H9 (cell line): ENCODE data around the gene PEMT. TPM values are rescaled to one million over a fixed set of nuclear protein-coding genes. Genes with fewer than 3 reads are reported as not detected.

Source experiments
- DNase-seq: peaks from one replicate; pipeline ENCODE4 v3.0.0-alpha.2; 2017
- H2AFZ ChIP-seq: one replicate; pipeline ENCODE4 v1.6.1; 2013; ENCODE audit warnings: mild to moderate bottlenecking, low read length, control low read depth, moderate library complexity
- H2AK5ac ChIP-seq: 2 replicates; pipeline ENCODE4 v1.6.1; 2013; ENCODE audit warnings: low read length, control low read depth, mixed read lengths; ENCODE audit not compliant: insufficient read length
- H2BK120ac ChIP-seq: one replicate; pipeline ENCODE4 v1.6.1; 2013; ENCODE audit warnings: low read depth, mild to moderate bottlenecking, low read length, control low read depth, inconsistent platforms; ENCODE audit not compliant: poor library complexity, severe bottlenecking
- H2BK12ac ChIP-seq: 2 replicates; pipeline ENCODE4 v1.6.1; 2013; ENCODE audit warnings: low read length, control low read depth, mixed read lengths, low read depth; ENCODE audit not compliant: insufficient read length
- H2BK15ac ChIP-seq: 2 replicates; pipeline ENCODE4 v1.6.1; 2013; ENCODE audit warnings: low read depth, low read length, control low read depth
- H2BK20ac ChIP-seq: one replicate; pipeline ENCODE4 v1.6.1; 2013; ENCODE audit warnings: low read depth, mild to moderate bottlenecking, low read length, control low read depth, inconsistent platforms; ENCODE audit not compliant: poor library complexity, severe bottlenecking
- H2BK5ac ChIP-seq: 2 replicates; pipeline ENCODE4 v1.6.1; 2013; ENCODE audit warnings: low read length, control low read depth, mixed read lengths; ENCODE audit not compliant: insufficient read length
- H3K14ac ChIP-seq: 2 replicates; pipeline ENCODE4 v1.6.1; 2013; ENCODE audit warnings: low read length, control low read depth; ENCODE audit not compliant: insufficient read depth
- H3K18ac ChIP-seq: 2 replicates; pipeline ENCODE4 v1.6.1; 2013; ENCODE audit warnings: low read depth, mild to moderate bottlenecking, mixed read lengths, low read length, control low read depth; ENCODE audit not compliant: insufficient read length
- H3K23ac ChIP-seq: 2 replicates; pipeline ENCODE4 v1.6.1; 2013; ENCODE audit warnings: low read length, control low read depth, mixed read lengths, low read depth; ENCODE audit not compliant: insufficient read length
- H3K23me2 ChIP-seq: 2 replicates; pipeline ENCODE4 v1.6.1; 2013; ENCODE audit warnings: low read depth, mild to moderate bottlenecking, mixed read lengths, low read length, control low read depth; ENCODE audit not compliant: insufficient read length, poor library complexity, severe bottlenecking
- H3K27ac ChIP-seq: 2 replicates; pipeline ENCODE4 v1.5.1; 2013; ENCODE audit warnings: low read length, control low read depth, mixed read lengths, low read depth; ENCODE audit not compliant: insufficient read length
- H3K27me3 ChIP-seq: 2 replicates; pipeline ENCODE4 v1.6.1; 2013; ENCODE audit warnings: low read length, control low read depth, inconsistent platforms; ENCODE audit not compliant: insufficient read depth
- H3K4ac ChIP-seq: 2 replicates; pipeline ENCODE4 v1.6.1; 2013; ENCODE audit warnings: low read depth, mild to moderate bottlenecking, control low read depth, inconsistent platforms, low read length, moderate library complexity
- H3K4me1 ChIP-seq: 2 replicates; pipeline ENCODE4 v1.6.1; 2013; ENCODE audit warnings: low read length, control low read depth, inconsistent platforms; ENCODE audit not compliant: insufficient read depth
- H3K4me2 ChIP-seq: 2 replicates; pipeline ENCODE4 v1.6.1; 2013; ENCODE audit warnings: low read length, control low read depth, mixed read lengths; ENCODE audit not compliant: insufficient read length, insufficient read depth
- H3K56ac ChIP-seq: 2 replicates; pipeline ENCODE4 v1.6.1; 2013; ENCODE audit warnings: low read depth, mild to moderate bottlenecking, mixed read lengths, low read length, control low read depth; ENCODE audit not compliant: insufficient read length
- H3K79me1 ChIP-seq: 2 replicates; pipeline ENCODE4 v1.6.1; 2013; ENCODE audit warnings: low read depth, mild to moderate bottlenecking, moderate library complexity, low read length, control low read depth, inconsistent platforms; ENCODE audit not compliant: insufficient read depth, poor library complexity, severe bottlenecking
- H3K79me2 ChIP-seq: 2 replicates; pipeline ENCODE4 v1.6.1; 2013; ENCODE audit warnings: low read length, control low read depth, inconsistent platforms; ENCODE audit not compliant: insufficient read depth
- H3K9ac ChIP-seq: 2 replicates; pipeline ENCODE4 v1.6.1; 2013; ENCODE audit warnings: low read length, control low read depth, mixed read lengths; ENCODE audit not compliant: insufficient read length; ENCODE audit errors: extremely low read depth
- H3K9me3 ChIP-seq: one replicate; pipeline ENCODE4 v1.6.1; 2013; ENCODE audit warnings: low read depth, low read length, inconsistent platforms; ENCODE audit not compliant: control insufficient read depth
- H3T11ph ChIP-seq: one replicate; pipeline ENCODE4 v1.6.1; 2013; ENCODE audit warnings: mild to moderate bottlenecking, low read length, control low read depth, inconsistent platforms
- H4K20me1 ChIP-seq: one replicate; pipeline ENCODE4 v1.6.1; 2013; ENCODE audit not compliant: control insufficient read depth, insufficient read length, insufficient read depth
- H4K5ac ChIP-seq: 2 replicates; pipeline ENCODE4 v1.6.1; 2013; ENCODE audit warnings: low read depth, mild to moderate bottlenecking, mixed read lengths, low read length, control low read depth; ENCODE audit not compliant: insufficient read length
- H4K8ac ChIP-seq: replicated peaks from 2 replicates; pipeline ENCODE4 v1.6.1; 2013; ENCODE audit warnings: low read length, control low read depth, mixed read lengths, low read depth; ENCODE audit not compliant: insufficient read length
- H4K91ac ChIP-seq: 2 replicates; pipeline ENCODE4 v1.6.1; 2013; ENCODE audit warnings: low read depth, mild to moderate bottlenecking, moderate library complexity, mixed read lengths, low read length, control low read depth; ENCODE audit not compliant: insufficient read length
- H3K27ac Mint-ChIP-seq, 3 experiments: 2 replicates in 2 of 3; 3 replicates in 1 of 3; pipeline ENCODE4 v1.8.0; 2020 to 2021; ENCODE audit warnings: mixed read lengths in 3 of 3, mild to moderate bottlenecking in 1 of 3, moderate library complexity in 1 of 3
- H3K27me3 Mint-ChIP-seq: 2 replicates; pipeline ENCODE4 v1.8.0; 2021; ENCODE audit warnings: low read depth, mild to moderate bottlenecking, moderate library complexity, mixed read lengths
- H3K36me3 Mint-ChIP-seq, 3 experiments: 2 replicates in 2 of 3; 3 replicates in 1 of 3; pipeline ENCODE4 v1.8.0; 2020 to 2021; ENCODE audit warnings: low read depth in 3 of 3, mixed read lengths in 3 of 3; ENCODE audit not compliant: insufficient read depth in 1 of 3
- H3K4me1 Mint-ChIP-seq, 2 experiments: 2 replicates each; pipeline ENCODE4 v1.8.0; 2020; ENCODE audit warnings: mixed read lengths in 2 of 2
- H3K4me3 Mint-ChIP-seq, 2 experiments: 2 replicates in 1 of 2; 3 replicates in 1 of 2; pipeline ENCODE4 v1.8.0; 2020 to 2021; ENCODE audit warnings: mild to moderate bottlenecking in 2 of 2, mixed read lengths in 2 of 2, moderate library complexity in 1 of 2
- H3K9me3 Mint-ChIP-seq, 2 experiments: 2 replicates in 1 of 2; 3 replicates in 1 of 2; pipeline ENCODE4 v1.8.0; 2020; ENCODE audit warnings: mild to moderate bottlenecking in 2 of 2, mixed read lengths in 2 of 2, moderate library complexity in 1 of 2
- WGBS: extraction: QIAGEN DNeasy Blood & Tissue Kit; methylation state at CpG from one replicate; pipeline ENCODE4 v1.1.7; 2013; ENCODE audit warnings: missing lambda C conversion rate, low lambda C conversion rate, mixed read lengths; ENCODE audit not compliant: insufficient read length; ENCODE audit errors: extremely low coverage; 5-methylcytosine and 5-hydroxymethylcytosine counted together
- total RNA-seq: library from RNA; stranded (reverse); gene quantifications from 2 replicates; pipeline ENCODE4 v1.2.1, GENCODE V29; 2021
- TF ChIP-seq, protein P1 (sequence below): fragments of 200-600 bp; sonication (generic); conservative IDR thresholded peaks from 3 replicates; pipeline ENCODE4 v1.8.0; 2021; ENCODE audit warnings: antibody characterized with exemption, mild to moderate bottlenecking

Gene PEMT
- total RNA-seq, 1 experiment from 2014 or later = 63.2 TPM

DNA sequence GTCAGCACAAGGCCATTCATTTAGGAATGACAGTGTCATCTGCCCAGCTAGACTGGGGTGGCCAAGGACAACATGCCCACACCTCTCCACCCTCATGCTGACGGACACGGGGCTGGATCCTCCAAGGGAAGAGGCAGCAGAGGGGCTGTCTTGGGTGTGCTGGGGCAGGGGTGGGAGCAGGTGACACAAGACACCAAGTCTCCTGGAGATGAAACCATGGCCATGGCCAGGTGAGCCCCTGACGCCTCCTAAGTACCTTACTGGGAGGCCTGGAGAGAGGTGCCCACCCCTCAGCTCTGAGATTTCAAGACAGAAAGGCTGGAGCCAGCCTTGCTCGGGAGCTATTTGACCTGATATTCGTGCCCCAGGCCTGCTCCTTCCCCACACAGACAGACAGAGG is 86.4 kb downstream of the PEMT start:
- H3K9ac ChIP-seq = no peak overlapping the region
- no peak overlapping the region for H2BK5ac ChIP-seq
- Mint-ChIP-seq H3K4me1 (peaks cover 12 to 17% of the 10 kb centered on the region in 2 experiments; a peak in 3 of 4 replicates), H3K36me3 (no peaks in the 10 kb centered on the region), H3K9me3 (no peaks in the 10 kb centered on the region), H3K27ac (no peak overlapping the region; a peak in 1 of 7 replicates), H3K27me3 (peaks cover 3% of the 10 kb centered on the region), H3K4me3 (no peak overlapping the region)
- H3K23ac ChIP-seq = no peak overlapping the region
- no peak overlapping the region for H3K18ac ChIP-seq
- H3K79me1 ChIP-seq = no peaks in the 10 kb centered on the region
- H4K5ac ChIP-seq = no peak overlapping the region
- H4K20me1 ChIP-seq = no peaks in the 10 kb centered on the region
- H2AK5ac ChIP-seq = no peak overlapping the region
- no peak overlapping the region for H3K27ac ChIP-seq
- no peak overlapping the region for H2BK12ac ChIP-seq
- no peak overlapping the region for H2BK120ac ChIP-seq
- no peak overlapping the region for H3T11ph ChIP-seq
- TF ChIP-seq, protein P1, sequence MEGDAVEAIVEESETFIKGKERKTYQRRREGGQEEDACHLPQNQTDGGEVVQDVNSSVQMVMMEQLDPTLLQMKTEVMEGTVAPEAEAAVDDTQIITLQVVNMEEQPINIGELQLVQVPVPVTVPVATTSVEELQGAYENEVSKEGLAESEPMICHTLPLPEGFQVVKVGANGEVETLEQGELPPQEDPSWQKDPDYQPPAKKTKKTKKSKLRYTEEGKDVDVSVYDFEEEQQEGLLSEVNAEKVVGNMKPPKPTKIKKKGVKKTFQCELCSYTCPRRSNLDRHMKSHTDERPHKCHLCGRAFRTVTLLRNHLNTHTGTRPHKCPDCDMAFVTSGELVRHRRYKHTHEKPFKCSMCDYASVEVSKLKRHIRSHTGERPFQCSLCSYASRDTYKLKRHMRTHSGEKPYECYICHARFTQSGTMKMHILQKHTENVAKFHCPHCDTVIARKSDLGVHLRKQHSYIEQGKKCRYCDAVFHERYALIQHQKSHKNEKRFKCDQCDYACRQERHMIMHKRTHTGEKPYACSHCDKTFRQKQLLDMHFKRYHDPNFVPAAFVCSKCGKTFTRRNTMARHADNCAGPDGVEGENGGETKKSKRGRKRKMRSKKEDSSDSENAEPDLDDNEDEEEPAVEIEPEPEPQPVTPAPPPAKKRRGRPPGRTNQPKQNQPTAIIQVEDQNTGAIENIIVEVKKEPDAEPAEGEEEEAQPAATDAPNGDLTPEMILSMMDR = no peak
- no peak overlapping the region for H2AFZ ChIP-seq
- no peaks in the 10 kb centered on the region for H3K79me2 ChIP-seq
- WGBS = no CpG with 5 or more reads among the region's 5 CpGs
- H2BK15ac ChIP-seq = no peak overlapping the region
- H4K91ac ChIP-seq = no peak overlapping the region
- H3K4me2 ChIP-seq = no peak overlapping the region
- H3K4ac ChIP-seq = no peak overlapping the region
- H3K4me1 ChIP-seq = no peaks in the 10 kb centered on the region
- H3K56ac ChIP-seq = no peak overlapping the region
- no peaks in the 10 kb centered on the region for H3K23me2 ChIP-seq
- no peak overlapping the region for H2BK20ac ChIP-seq
- no peak for DNase-seq
- no peaks in the 10 kb centered on the region for H3K9me3 ChIP-seq
- no peak overlapping the region; the same call in 1 of the 2 replicates for H3K14ac ChIP-seq
- no peaks in the 10 kb centered on the region for H3K27me3 ChIP-seq
- no peak overlapping the region for H4K8ac ChIP-seq
